GM12878 (cell line): ENCODE measurements around the gene GEMIN7. TPM values are rescaled to one million over a fixed set of nuclear protein-coding genes. Genes with fewer than 3 reads are reported as not detected.

Experiments
- ATAC-seq: fragments of 200-7000 bp; cut with Tn5 transposase; 3 replicates; pipeline ENCODE4 v1.9.1; 2020; ENCODE audit warnings: mild to moderate bottlenecking, moderate library complexity
- BruUV-seq: library from RNA; stranded (reverse); fragments of 400-500 nt; replicated peaks from 2 replicates; lab custom pipeline; 2021; lab: Mats Ljungman, UMichigan
- CTCF ChIA-PET: fragments of 300-600 bp; sonication (Branson Sonifier 250); formaldehyde crosslinking; extraction: SDS; loops from one replicate; lab custom pipeline; 2021; ENCODE audit warnings: inconsistent platforms; lab: Yijun Ruan, JAX
- POLR2A ChIA-PET: fragments of 350-600 bp; formaldehyde crosslinking; extraction: SDS; loops from one replicate; lab custom pipeline; 2021; ENCODE audit warnings: inconsistent platforms; lab: Charles Lee
- RAD21 ChIA-PET: fragments of 300-600 bp; sonication (Branson Sonifier 250); formaldehyde crosslinking; loops from one replicate; lab custom pipeline; 2023; ENCODE audit warnings: antibody characterized with exemption; ENCODE audit not compliant: unreplicated experiment; lab: Charles Lee
- SMC1A ChIA-PET: fragments of 300-600 bp; sonication (Branson Sonifier 250); formaldehyde crosslinking; loops from one replicate; lab custom pipeline; 2023; ENCODE audit not compliant: unreplicated experiment, uncharacterized antibody; lab: Charles Lee
- DNase-seq: peaks from one replicate; pipeline ENCODE4 v3.0.0-alpha.2; 2011; ENCODE audit warnings: low read depth, low spot score
- FAIRE-seq: peaks from 3 replicates; lab custom pipeline; 2011; peaks lifted over from hg19 to GRCh38; lab: Jason Lieb, UNC
- H2AFZ ChIP-seq: 2 replicates; pipeline ENCODE4 v1.6.0; 2011; ENCODE audit warnings: low read depth, low read length, control low read depth; ENCODE audit not compliant: control insufficient read depth
- H3K27ac ChIP-seq: 2 replicates; pipeline ENCODE4 v1.5.1; 2011; ENCODE audit warnings: control low read depth; ENCODE audit not compliant: control insufficient read depth, insufficient read depth
- H3K27me3 ChIP-seq, 2 experiments: replicated peaks in 1 of 2; 2 replicates each; pipeline versions ENCODE4 v1.6.0 to v1.6.1; 2011; ENCODE audit warnings: low read length in 1 of 2; ENCODE audit not compliant: control insufficient read depth in 2 of 2, insufficient read depth in 2 of 2
- H3K36me3 ChIP-seq, 2 experiments: 2 replicates each; pipeline ENCODE4 v1.5.1; 2011; ENCODE audit warnings: low read length in 1 of 2; ENCODE audit not compliant: control insufficient read depth in 2 of 2, insufficient read depth in 2 of 2
- H3K4me1 ChIP-seq: 2 replicates; pipeline ENCODE4 v1.6.1; 2011; ENCODE audit warnings: mild to moderate bottlenecking, low read length, moderate library complexity, mixed read lengths; ENCODE audit not compliant: control insufficient read depth, insufficient read depth
- H3K4me2 ChIP-seq: 2 replicates; pipeline ENCODE4 v1.6.0; 2011; ENCODE audit warnings: control low read depth; ENCODE audit not compliant: control insufficient read depth, insufficient read depth
- H3K4me3 ChIP-seq: fragments of 200-600 bp; sonication (generic); 2 replicates; pipeline ENCODE4 v1.5.1; 2016
- H3K79me2 ChIP-seq: 2 replicates; pipeline ENCODE4 v1.6.0; 2011; ENCODE audit warnings: low read length; ENCODE audit not compliant: control insufficient read depth, insufficient read depth
- H3K9ac ChIP-seq: 2 replicates; pipeline ENCODE4 v1.8.0; 2011; ENCODE audit warnings: low read length, control low read depth, mixed read lengths; ENCODE audit not compliant: control insufficient read depth, insufficient read depth
- H3K9me3 ChIP-seq: replicated peaks from 3 replicates; pipeline ENCODE4 v1.5.1; 2011; ENCODE audit warnings: mild to moderate bottlenecking, low read length; ENCODE audit not compliant: control insufficient read depth, insufficient read depth
- H4K20me1 ChIP-seq: 2 replicates; pipeline ENCODE4 v1.6.0; 2011; ENCODE audit not compliant: control insufficient read depth, insufficient read depth
- HCFC1 ChIP-seq: fragments of 150-350 bp; IDR thresholded peaks from 2 replicates; pipeline ENCODE4 v1.6.1; 2014; ENCODE audit warnings: low read length
- NBN ChIP-seq: fragments of 450-650 bp; IDR thresholded peaks from 2 replicates; pipeline ENCODE4 v1.6.1; 2016
- PAX8 ChIP-seq: fragments of 450-650 bp; IDR thresholded peaks from 2 replicates; pipeline ENCODE4 v1.6.1; 2017; ENCODE audit warnings: mild to moderate bottlenecking, moderate library complexity
- SMAD1 ChIP-seq: fragments of 450-650 bp; IDR thresholded peaks from 2 replicates; pipeline ENCODE4 v1.6.1; 2018; ENCODE audit warnings: mild to moderate bottlenecking, low read depth; ENCODE audit not compliant: partially characterized antibody
- SMARCA5 ChIP-seq: fragments of 450-650 bp; IDR thresholded peaks from 2 replicates; pipeline ENCODE4 v1.6.1; 2017; ENCODE audit warnings: mild to moderate bottlenecking
- ZNF207 ChIP-seq: fragments of 450-650 bp; IDR thresholded peaks from 2 replicates; pipeline ENCODE4 v1.6.1; 2014; ENCODE audit warnings: antibody characterized with exemption, mild to moderate bottlenecking, borderline replicate concordance
- WGBS: methylation state at CpG from one replicate; pipeline ENCODE4 v1.1.6; 2016; ENCODE audit warnings: low lambda C conversion rate; ENCODE audit not compliant: insufficient replicate concordance, insufficient coverage; ENCODE audit errors: missing lambda C conversion rate; 5-methylcytosine and 5-hydroxymethylcytosine counted together
- in situ Hi-C: fragments of 300-500 bp; cut with MboI; formaldehyde crosslinking; loops from 9 replicates; pipeline ENCODE4 v1.14.3; 2018; ENCODE audit warnings: mixed read lengths
- intact Hi-C: fragments of 100-400 bp; cut with micrococcal nuclease; formaldehyde crosslinking; loops from one replicate; pipeline ENCODE4 v1.14.2; 2022; ENCODE audit not compliant: unreplicated experiment
- polyA plus RNA-seq, 11 experiments: library from polyadenylated mRNA; depleted of rRNA in 4 of 11; unstranded in 6 of 11; stranded (reverse) in 5 of 11; fragments of >200 nt; fragmentation: Nextera tagmentation in 4 of 11; fragmentation: Illumina TruSeq in 1 of 11; extraction: Ambion mirVana in 4 of 11; extraction: Trizol in 1 of 11; gene quantifications; 1 replicate in 1 of 11; 2 replicates in 10 of 11; pipeline versions ENCODE4 v1.2.1 to v1.2.3, GENCODE V29; 2011 to 2016; ENCODE audit warnings: inconsistent platforms in 2 of 11, missing spikeins in 2 of 11, low read depth in 1 of 11
- total RNA-seq, 4 experiments: library from RNA; depleted of rRNA in 3 of 4; stranded (reverse); fragments of >200 nt in 3 of 4; fragmentation: Illumina TruSeq in 1 of 4; extraction: Trizol in 1 of 4; gene quantifications; 2 replicates each; pipeline versions ENCODE4 v1.2.1 to v1.2.3, GENCODE V29; 2013 to 2021
- TF ChIP-seq, protein P1 (sequence below): fragments of 450-650 bp; IDR thresholded peaks from 2 replicates; pipeline ENCODE4 v1.6.1; 2016; ENCODE audit warnings: mild to moderate bottlenecking

The GEMIN7 gene
- total and polyA plus RNA-seq, 10 of the 15 experiments (the other 5 are each of a cell fraction or from before 2014, with no cell fraction given) = 21.1 to 76.7 (median 44.9) TPM

DNA sequence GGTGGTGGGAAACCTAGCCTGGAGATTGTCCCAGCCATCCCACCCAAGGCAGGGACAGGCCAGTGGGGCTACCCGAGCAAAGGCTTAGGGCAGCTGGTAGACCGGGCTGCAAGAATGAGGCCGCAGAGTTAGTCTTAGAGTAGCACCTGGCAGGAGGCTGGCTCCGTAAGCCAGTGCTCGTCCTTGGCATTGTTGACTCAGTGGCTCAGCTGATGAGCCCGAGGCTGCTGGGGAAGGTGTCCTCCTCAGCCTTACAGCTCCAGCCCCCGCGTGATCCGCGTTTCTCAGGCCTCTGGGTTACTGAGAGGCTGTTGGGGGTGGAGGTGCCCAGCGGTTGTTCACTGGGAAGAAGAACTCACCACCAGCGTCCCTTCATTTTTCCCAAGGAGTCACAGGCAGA is 38.6 kb downstream of the GEMIN7 start:
- Histone ChIP-seq H3K4me2 (peak overlapping the region; percentile 81), H3K9me3 (no peaks in the 10 kb centered on the region)
- no TSS peak for BruUV-seq
- RAD21 ChIA-PET = interaction anchor here (1.0 to 2.2 kb wide), 5 partner anchors 10 to 208 kb away, joined by 3 to 12 read pairs (median 4); no protein-coding TSS in a partner anchor
- POLR2A ChIA-PET = interaction anchor here (1.0 to 2.9 kb wide), 7 partner anchors 13 to 467 kb away, joined by 3 to 18 read pairs (median 8); partner anchors contain the start of genes BLOC1S3, OPA3, PPP1R37 and TRAPPC6A
- WGBS = 80% methylated on average over 12 of the region's 12 CpGs
- intact Hi-C loops = no loop called here
- SMC1A ChIA-PET = interaction anchor here (1.0 to 2.3 kb wide), 5 partner anchors 14 to 43 kb away, joined by 3 to 7 read pairs (median 5); partner anchors contain the start of gene PPP1R37
- no peak for TF ChIP-seq ZNF207
- no peak for TF ChIP-seq SMAD1
- no peak for TF ChIP-seq HCFC1
- no peak for TF ChIP-seq SMARCA5
- no peak for TF ChIP-seq NBN
- TF ChIP-seq PAX8 = no peak
- TF ChIP-seq, protein P1, sequence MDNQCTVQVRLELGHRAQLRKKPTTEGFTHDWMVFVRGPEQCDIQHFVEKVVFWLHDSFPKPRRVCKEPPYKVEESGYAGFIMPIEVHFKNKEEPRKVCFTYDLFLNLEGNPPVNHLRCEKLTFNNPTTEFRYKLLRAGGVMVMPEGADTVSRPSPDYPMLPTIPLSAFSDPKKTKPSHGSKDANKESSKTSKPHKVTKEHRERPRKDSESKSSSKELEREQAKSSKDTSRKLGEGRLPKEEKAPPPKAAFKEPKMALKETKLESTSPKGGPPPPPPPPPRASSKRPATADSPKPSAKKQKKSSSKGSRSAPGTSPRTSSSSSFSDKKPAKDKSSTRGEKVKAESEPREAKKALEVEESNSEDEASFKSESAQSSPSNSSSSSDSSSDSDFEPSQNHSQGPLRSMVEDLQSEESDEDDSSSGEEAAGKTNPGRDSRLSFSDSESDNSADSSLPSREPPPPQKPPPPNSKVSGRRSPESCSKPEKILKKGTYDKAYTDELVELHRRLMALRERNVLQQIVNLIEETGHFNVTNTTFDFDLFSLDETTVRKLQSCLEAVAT = peak; percentile 22; the same call in 1 of the 2 replicates
- TF ChIP-seq, all 136 proteins: peak for 1
- no peak overlapping the region for H3K9ac ChIP-seq
- H4K20me1 ChIP-seq = peaks cover 3% of the 10 kb centered on the region; the same call in 1 of the 2 replicates
- H3K27ac ChIP-seq = peak overlapping the region; percentile 66; the same call in 1 of the 2 replicates
- FAIRE-seq = no peak
- no peak overlapping the region for H2AFZ ChIP-seq
- peaks cover 0 to 2% of the 10 kb centered on the region in 2 experiments; a peak in 2 of 4 replicates for H3K36me3 ChIP-seq
- H3K79me2 ChIP-seq = peaks cover 69% of the 10 kb centered on the region
- H3K4me3 ChIP-seq = no peak overlapping the region; the same call in 1 of the 2 replicates
- in situ Hi-C loops = no loop called here
- no peaks in the 10 kb centered on the region for H3K27me3 ChIP-seq
- peak; percentile 11 for ATAC-seq
- H3K4me1 ChIP-seq = peaks cover 84% of the 10 kb centered on the region
- CTCF ChIA-PET = interaction anchor here (0.7 to 3.2 kb wide), 11 partner anchors 15 to 321 kb away, joined by 3 to 16 read pairs (median 4); partner anchors contain the start of genes BLOC1S3, PPP1R37 and TRAPPC6A
- DNase-seq = no peak
